Measurements from ENCODE around the gene REPS2. TPM values are rescaled to one million over a fixed set of nuclear protein-coding genes. Genes with fewer than 3 reads are reported as not detected.

Gene REPS2
- total and polyA plus RNA-seq, 2 experiments from 2014 or later, result 1.2 to 4.4 TPM

DNA sequence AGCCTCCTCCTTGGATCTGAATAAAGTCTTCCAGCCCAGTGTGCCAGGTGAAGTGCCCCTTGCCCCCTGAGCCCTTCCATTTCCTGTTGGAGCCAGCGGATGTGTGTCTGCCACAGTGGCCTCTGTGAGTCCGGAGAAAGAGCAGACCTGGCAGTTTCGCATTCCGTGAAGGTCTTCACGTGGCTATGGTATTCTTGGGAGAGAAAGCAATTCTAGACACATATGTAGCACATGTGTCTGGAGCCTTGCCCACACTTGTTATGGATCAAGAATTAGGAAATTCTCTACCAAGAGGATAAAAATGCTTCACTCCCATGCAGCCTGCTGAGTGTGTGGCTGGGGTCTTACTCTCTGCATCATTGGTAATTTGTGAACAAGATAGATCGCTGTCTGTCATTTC is 130.9 kb downstream of the REPS2 start (continued):
- TF ChIP-seq, protein P1, sequence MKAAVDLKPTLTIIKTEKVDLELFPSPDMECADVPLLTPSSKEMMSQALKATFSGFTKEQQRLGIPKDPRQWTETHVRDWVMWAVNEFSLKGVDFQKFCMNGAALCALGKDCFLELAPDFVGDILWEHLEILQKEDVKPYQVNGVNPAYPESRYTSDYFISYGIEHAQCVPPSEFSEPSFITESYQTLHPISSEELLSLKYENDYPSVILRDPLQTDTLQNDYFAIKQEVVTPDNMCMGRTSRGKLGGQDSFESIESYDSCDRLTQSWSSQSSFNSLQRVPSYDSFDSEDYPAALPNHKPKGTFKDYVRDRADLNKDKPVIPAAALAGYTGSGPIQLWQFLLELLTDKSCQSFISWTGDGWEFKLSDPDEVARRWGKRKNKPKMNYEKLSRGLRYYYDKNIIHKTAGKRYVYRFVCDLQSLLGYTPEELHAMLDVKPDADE (IDR thresholded peaks at IDR 0.05), result no peak
- no peak for TF ChIP-seq POLR2AphosphoS5 (IDR thresholded peaks at IDR 0.05; ENCODE audit: low read depth)
- no peak for TF ChIP-seq ZNF114 (CRISPR knock-in tag; IDR thresholded peaks at IDR 0.05)
- TF ChIP-seq, protein P2, sequence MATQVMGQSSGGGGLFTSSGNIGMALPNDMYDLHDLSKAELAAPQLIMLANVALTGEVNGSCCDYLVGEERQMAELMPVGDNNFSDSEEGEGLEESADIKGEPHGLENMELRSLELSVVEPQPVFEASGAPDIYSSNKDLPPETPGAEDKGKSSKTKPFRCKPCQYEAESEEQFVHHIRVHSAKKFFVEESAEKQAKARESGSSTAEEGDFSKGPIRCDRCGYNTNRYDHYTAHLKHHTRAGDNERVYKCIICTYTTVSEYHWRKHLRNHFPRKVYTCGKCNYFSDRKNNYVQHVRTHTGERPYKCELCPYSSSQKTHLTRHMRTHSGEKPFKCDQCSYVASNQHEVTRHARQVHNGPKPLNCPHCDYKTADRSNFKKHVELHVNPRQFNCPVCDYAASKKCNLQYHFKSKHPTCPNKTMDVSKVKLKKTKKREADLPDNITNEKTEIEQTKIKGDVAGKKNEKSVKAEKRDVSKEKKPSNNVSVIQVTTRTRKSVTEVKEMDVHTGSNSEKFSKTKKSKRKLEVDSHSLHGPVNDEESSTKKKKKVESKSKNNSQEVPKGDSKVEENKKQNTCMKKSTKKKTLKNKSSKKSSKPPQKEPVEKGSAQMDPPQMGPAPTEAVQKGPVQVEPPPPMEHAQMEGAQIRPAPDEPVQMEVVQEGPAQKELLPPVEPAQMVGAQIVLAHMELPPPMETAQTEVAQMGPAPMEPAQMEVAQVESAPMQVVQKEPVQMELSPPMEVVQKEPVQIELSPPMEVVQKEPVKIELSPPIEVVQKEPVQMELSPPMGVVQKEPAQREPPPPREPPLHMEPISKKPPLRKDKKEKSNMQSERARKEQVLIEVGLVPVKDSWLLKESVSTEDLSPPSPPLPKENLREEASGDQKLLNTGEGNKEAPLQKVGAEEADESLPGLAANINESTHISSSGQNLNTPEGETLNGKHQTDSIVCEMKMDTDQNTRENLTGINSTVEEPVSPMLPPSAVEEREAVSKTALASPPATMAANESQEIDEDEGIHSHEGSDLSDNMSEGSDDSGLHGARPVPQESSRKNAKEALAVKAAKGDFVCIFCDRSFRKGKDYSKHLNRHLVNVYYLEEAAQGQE (IDR thresholded peaks at IDR 0.05; ENCODE audit: unreplicated experiment), result no peak

DNA sequence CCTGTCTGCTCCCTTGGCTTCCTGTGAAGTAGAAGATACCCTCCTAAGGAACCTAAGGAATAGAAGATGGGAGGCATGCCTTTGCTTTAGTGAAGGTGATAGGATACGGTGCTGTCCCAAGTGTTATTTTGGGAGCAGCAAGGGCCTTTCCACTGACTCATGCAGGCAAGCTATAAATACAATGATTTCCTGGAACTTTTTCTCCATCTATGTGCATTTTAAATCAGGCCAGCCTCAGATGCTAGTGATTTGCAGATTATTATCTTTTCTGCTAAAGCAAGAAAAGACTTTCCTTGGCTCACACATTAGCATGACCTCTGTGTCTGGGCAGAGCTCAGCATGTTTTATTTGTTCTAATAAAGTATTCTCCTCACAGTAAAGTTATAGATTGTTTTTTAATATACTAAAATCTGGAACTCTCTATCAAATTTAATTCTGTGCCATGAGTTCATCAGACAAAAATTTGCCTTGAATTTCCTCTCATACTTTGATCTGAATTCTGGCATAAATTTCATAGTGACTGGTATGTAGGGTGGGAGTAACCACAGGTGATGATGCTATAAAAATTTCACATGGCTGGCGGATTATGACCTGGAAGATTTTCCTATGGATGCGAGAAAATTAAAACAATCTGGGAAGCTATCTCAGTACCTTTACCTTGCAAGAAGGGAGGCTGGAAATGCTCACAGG is 131.7 kb downstream of the REPS2 start:
- H3K27ac Mint-ChIP-seq, result no peak overlapping the region
- H3F3A ChIP-seq (replicated peaks; ENCODE audit: low read depth), result no peaks in the 10 kb centered on the region
- H3K4me3 ChIP-seq, result no peak overlapping the region
- H3K27me3 Mint-ChIP-seq (ENCODE audit: insufficient read depth, low read depth, poor library complexity), result no peaks in the 10 kb centered on the region
- no peak overlapping the region for H3K4me3 Mint-ChIP-seq
- H4K20me1 ChIP-seq (replicated peaks; ENCODE audit: insufficient read depth), result no peaks in the 10 kb centered on the region
- no peaks in the 10 kb centered on the region for H3K79me2 ChIP-seq (replicated peaks; ENCODE audit: insufficient read depth)
- H3K27me3 ChIP-seq (ENCODE audit: insufficient read depth), result no peaks in the 10 kb centered on the region
- no peak overlapping the region for H3K4me2 ChIP-seq
- TF ChIP-seq, protein P3, sequence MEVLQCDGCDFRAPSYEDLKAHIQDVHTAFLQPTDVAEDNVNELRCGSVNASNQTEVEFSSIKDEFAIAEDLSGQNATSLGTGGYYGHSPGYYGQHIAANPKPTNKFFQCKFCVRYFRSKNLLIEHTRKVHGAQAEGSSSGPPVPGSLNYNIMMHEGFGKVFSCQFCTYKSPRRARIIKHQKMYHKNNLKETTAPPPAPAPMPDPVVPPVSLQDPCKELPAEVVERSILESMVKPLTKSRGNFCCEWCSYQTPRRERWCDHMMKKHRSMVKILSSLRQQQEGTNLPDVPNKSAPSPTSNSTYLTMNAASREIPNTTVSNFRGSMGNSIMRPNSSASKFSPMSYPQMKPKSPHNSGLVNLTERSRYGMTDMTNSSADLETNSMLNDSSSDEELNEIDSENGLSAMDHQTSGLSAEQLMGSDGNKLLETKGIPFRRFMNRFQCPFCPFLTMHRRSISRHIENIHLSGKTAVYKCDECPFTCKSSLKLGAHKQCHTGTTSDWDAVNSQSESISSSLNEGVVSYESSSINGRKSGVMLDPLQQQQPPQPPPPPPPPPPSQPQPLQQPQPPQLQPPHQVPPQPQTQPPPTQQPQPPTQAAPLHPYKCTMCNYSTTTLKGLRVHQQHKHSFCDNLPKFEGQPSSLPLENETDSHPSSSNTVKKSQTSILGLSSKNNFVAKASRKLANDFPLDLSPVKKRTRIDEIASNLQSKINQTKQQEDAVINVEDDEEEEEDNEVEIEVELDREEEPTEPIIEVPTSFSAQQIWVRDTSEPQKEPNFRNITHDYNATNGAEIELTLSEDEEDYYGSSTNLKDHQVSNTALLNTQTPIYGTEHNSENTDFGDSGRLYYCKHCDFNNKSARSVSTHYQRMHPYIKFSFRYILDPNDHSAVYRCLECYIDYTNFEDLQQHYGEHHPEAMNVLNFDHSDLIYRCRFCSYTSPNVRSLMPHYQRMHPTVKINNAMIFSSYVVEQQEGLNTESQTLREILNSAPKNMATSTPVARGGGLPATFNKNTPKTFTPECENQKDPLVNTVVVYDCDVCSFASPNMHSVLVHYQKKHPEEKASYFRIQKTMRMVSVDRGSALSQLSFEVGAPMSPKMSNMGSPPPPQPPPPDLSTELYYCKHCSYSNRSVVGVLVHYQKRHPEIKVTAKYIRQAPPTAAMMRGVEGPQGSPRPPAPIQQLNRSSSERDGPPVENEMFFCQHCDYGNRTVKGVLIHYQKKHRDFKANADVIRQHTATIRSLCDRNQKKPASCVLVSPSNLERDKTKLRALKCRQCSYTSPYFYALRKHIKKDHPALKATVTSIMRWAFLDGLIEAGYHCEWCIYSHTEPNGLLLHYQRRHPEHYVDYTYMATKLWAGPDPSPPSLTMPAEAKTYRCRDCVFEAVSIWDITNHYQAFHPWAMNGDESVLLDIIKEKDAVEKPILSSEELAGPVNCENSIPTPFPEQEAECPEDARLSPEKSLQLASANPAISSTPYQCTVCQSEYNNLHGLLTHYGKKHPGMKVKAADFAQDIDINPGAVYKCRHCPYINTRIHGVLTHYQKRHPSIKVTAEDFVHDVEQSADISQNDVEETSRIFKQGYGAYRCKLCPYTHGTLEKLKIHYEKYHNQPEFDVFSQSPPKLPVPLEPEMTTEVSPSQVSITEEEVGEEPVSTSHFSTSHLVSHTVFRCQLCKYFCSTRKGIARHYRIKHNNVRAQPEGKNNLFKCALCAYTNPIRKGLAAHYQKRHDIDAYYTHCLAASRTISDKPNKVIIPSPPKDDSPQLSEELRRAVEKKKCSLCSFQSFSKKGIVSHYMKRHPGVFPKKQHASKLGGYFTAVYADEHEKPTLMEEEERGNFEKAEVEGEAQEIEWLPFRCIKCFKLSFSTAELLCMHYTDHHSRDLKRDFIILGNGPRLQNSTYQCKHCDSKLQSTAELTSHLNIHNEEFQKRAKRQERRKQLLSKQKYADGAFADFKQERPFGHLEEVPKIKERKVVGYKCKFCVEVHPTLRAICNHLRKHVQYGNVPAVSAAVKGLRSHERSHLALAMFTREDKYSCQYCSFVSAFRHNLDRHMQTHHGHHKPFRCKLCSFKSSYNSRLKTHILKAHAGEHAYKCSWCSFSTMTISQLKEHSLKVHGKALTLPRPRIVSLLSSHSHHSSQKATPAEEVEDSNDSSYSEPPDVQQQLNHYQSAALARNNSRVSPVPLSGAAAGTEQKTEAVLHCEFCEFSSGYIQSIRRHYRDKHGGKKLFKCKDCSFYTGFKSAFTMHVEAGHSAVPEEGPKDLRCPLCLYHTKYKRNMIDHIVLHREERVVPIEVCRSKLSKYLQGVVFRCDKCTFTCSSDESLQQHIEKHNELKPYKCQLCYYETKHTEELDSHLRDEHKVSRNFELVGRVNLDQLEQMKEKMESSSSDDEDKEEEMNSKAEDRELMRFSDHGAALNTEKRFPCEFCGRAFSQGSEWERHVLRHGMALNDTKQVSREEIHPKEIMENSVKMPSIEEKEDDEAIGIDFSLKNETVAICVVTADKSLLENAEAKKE (CRISPR knock-in tag; IDR thresholded peaks at IDR 0.05), result no peak
- TF ChIP-seq ZNF114 (CRISPR knock-in tag; IDR thresholded peaks at IDR 0.05), result no peak
- H3K27ac ChIP-seq (ENCODE audit: low read depth), result no peak overlapping the region
- ATAC-seq (no peak), DNase-seq (ENCODE audit: low spot score) (no peak)
- H3K4me1 Mint-ChIP-seq, result no peaks in the 10 kb centered on the region
- H3K9me2 ChIP-seq (ENCODE audit: insufficient read depth), result no peaks in the 10 kb centered on the region
- H3K36me3 Mint-ChIP-seq (ENCODE audit: low read depth), result no peaks in the 10 kb centered on the region
- no peak overlapping the region for H2AFZ ChIP-seq
- H3K9me3 Mint-ChIP-seq, result no peaks in the 10 kb centered on the region
- H3K4me1 ChIP-seq (ENCODE audit: insufficient read depth), result no peaks in the 10 kb centered on the region
- no peaks in the 10 kb centered on the region for H3K36me3 ChIP-seq (ENCODE audit: insufficient read depth)

Data from GM23338 (cell line).